MM.1S (cell line): ENCODE measurements around the gene GNAI3.

ENCODE experiments used
- EZH2phosphoT487 ChIP-seq: fragments of 300-600 bp; sonication (generic); IDR thresholded peaks from 2 replicates; pipeline ENCODE4 v1.6.1; 2018; ENCODE audit warnings: antibody characterized with exemption, low read length
- TF ChIP-seq, protein P1 (sequence below): fragments of 300-600 bp; sonication (generic); IDR thresholded peaks from 2 replicates; pipeline ENCODE4 v1.5.1; 2016; ENCODE audit warnings: antibody characterized with exemption, low read length, mixed read lengths

DNA sequence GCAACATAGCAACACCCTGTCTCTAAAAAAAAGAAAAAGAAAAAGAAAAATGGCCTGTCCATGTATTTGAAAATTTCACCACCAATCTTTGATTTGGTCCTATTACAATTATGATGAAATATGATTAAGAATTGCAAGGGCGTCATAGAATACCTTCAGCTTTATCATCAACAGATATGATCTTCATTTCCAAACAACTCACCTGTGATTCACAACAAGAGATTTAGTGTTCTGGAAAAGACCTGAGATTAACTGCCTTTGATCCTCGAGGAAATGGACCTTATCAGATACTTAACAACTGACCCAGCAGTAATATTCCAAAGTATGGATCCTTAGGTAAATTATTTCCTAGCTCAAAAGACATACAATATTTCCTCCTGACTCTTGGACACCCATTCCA is 104.0 kb downstream of the GNAI3 start:
- TF ChIP-seq, protein P1, sequence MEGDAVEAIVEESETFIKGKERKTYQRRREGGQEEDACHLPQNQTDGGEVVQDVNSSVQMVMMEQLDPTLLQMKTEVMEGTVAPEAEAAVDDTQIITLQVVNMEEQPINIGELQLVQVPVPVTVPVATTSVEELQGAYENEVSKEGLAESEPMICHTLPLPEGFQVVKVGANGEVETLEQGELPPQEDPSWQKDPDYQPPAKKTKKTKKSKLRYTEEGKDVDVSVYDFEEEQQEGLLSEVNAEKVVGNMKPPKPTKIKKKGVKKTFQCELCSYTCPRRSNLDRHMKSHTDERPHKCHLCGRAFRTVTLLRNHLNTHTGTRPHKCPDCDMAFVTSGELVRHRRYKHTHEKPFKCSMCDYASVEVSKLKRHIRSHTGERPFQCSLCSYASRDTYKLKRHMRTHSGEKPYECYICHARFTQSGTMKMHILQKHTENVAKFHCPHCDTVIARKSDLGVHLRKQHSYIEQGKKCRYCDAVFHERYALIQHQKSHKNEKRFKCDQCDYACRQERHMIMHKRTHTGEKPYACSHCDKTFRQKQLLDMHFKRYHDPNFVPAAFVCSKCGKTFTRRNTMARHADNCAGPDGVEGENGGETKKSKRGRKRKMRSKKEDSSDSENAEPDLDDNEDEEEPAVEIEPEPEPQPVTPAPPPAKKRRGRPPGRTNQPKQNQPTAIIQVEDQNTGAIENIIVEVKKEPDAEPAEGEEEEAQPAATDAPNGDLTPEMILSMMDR = no peak
- TF ChIP-seq EZH2phosphoT487 = no peak
